Ishikawa (cell line): Measurements from ENCODE around the gene FAM186B.

Experiments used
- CEBPB ChIP-seq: IDR thresholded peaks from 2 replicates; pipeline ENCODE4 v1.6.1; 2012
- CREB1 ChIP-seq: IDR thresholded peaks from 2 replicates; pipeline ENCODE4 v1.6.1; 2012; ENCODE audit warnings: low read depth
- EGR1 ChIP-seq: IDR thresholded peaks from 2 replicates; pipeline ENCODE4 v1.6.1; 2012
- EP300 ChIP-seq: IDR thresholded peaks from 2 replicates; pipeline ENCODE4 v1.6.1; 2012; ENCODE audit warnings: borderline replicate concordance
- FOXM1 ChIP-seq: IDR thresholded peaks from 2 replicates; pipeline ENCODE4 v1.6.1; 2012; ENCODE audit warnings: low read depth, borderline replicate concordance
- MAX ChIP-seq: IDR thresholded peaks from 2 replicates; pipeline ENCODE4 v1.6.1; 2012
- REST ChIP-seq: IDR thresholded peaks from 2 replicates; pipeline ENCODE4 v1.6.1; 2012; ENCODE audit warnings: low read depth, mild to moderate bottlenecking
- TAF1 ChIP-seq: IDR thresholded peaks from 2 replicates; pipeline ENCODE4 v1.6.1; 2012; ENCODE audit warnings: low read depth, mild to moderate bottlenecking
- TCF12 ChIP-seq: IDR thresholded peaks from 2 replicates; pipeline ENCODE4 v1.6.1; 2012; ENCODE audit warnings: low read depth
- ZBTB7A ChIP-seq: IDR thresholded peaks from 2 replicates; pipeline ENCODE4 v1.6.1; 2012; ENCODE audit warnings: low read depth
- TF ChIP-seq, protein P1 (sequence below): IDR thresholded peaks from 2 replicates; pipeline ENCODE4 v1.6.1; 2012

- TF ChIP-seq TAF1 (no peak), MAX (no peak), ZBTB7A (no peak), EP300 (no peak), REST (no peak), CEBPB (no peak), TCF12 (no peak), CREB1 (no peak), EGR1 (no peak), FOXM1 (no peak)
- TF ChIP-seq, protein P1, sequence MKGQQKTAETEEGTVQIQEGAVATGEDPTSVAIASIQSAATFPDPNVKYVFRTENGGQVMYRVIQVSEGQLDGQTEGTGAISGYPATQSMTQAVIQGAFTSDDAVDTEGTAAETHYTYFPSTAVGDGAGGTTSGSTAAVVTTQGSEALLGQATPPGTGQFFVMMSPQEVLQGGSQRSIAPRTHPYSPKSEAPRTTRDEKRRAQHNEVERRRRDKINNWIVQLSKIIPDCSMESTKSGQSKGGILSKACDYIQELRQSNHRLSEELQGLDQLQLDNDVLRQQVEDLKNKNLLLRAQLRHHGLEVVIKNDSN: no peak
These were observed 6.9 kb downstream of the FAM186B start for GRCh38 chr12:49598527-49598926.
